Activated B cell treated with CpG ODN at 0.5 μM for 24 hours (primary cell): Measurements from ENCODE around the gene IGLL5. TPM values are rescaled to one million over a fixed set of nuclear protein-coding genes. Genes with fewer than 3 reads are reported as not detected.
A peak's percentile ranks its signal among the peaks of the same experiment; 100 is the strongest.
"Not testable (repeated sequence)": the region's sequence is repeated elsewhere in the genome, so short reads cannot be mapped to it uniquely, and the experiment has no call there.

Source experiments
- ATAC-seq: fragments of 200-7000 bp; cut with Tn5 transposase; one replicate; pipeline ENCODE4 v1.10.0; 2021; ENCODE audit warnings: low read depth, mild to moderate bottlenecking, moderate library complexity
- CTCF ChIA-PET: fragments of 350-600 bp; sonication (Branson Sonifier 250); formaldehyde crosslinking; loops from one replicate; lab custom pipeline; 2021; ENCODE audit warnings: antibody characterized with exemption; lab: Charles Lee
- POLR2A ChIA-PET: fragments of 350-600 bp; sonication (Branson Sonifier 250); formaldehyde crosslinking; loops from one replicate; lab custom pipeline; 2021; ENCODE audit warnings: antibody characterized with exemption; lab: Charles Lee
- DNase-seq: peaks from one replicate; pipeline ENCODE4 v3.0.0; 2022
- H3K27ac Mint-ChIP-seq: one replicate; pipeline ENCODE4 v1.8.0; 2020; ENCODE audit warnings: mixed read lengths
- H3K27me3 Mint-ChIP-seq: one replicate; pipeline ENCODE4 v1.8.0; 2021; ENCODE audit warnings: mixed read lengths
- H3K36me3 Mint-ChIP-seq: one replicate; pipeline ENCODE4 v1.8.0; 2021; ENCODE audit warnings: low read depth, mixed read lengths
- H3K4me1 Mint-ChIP-seq: one replicate; pipeline ENCODE4 v1.8.0; 2021; ENCODE audit warnings: mixed read lengths
- H3K4me3 Mint-ChIP-seq: one replicate; pipeline ENCODE4 v1.8.0; 2020; ENCODE audit warnings: mild to moderate bottlenecking, mixed read lengths
- H3K9me3 Mint-ChIP-seq: one replicate; pipeline ENCODE4 v1.8.0; 2020; ENCODE audit warnings: mixed read lengths
- intact Hi-C: fragments of 100-400 bp; cut with micrococcal nuclease; formaldehyde crosslinking; loops from one replicate; pipeline ENCODE4 v1.15.1; 2024
- total RNA-seq: library from RNA; stranded (reverse); gene quantifications from 2 replicates; pipeline ENCODE4 v1.2.3, GENCODE V29; 2022
- TF ChIP-seq, protein P1 (sequence below): fragments of 200-600 bp; IDR thresholded peaks from one replicate; pipeline ENCODE4 v1.8.0; 2022; ENCODE audit warnings: antibody characterized with exemption, mild to moderate bottlenecking

The IGLL5 gene
- total RNA-seq, 1 donor from 2014 or later = 189 TPM

DNA sequence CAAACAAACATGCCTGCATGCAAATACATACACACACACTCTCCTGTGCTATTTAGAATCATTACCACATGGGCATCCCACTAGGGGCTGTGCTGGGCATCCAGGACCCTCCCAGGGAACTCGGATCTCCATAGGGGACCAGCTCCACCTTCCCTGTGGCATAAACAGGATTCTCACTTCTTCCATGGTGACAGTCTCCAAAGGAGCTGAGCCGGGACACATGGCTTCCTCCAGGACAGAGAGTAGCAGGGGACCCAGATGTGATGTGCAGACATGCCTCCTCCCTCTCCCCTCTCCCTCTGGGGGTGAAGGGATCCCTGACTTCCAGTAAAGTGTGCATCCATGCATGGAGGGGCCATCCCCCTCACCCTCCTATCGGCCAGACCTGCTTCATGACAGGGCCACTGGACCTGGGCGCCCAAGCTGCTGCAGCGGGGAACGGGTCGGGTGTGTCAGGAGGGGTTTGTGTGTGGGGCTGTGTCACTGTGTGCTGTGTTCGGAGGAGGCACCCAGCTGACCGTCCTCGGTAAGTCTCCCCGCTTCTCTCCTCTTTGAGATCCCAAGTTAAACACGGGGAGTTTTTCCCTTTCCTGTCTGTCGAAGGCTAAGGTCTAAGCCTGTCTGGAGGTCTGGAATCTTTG, 33.4 kb downstream of the IGLL5 start:
- CTCF ChIA-PET = no interaction called here
- TF ChIP-seq, protein P1, sequence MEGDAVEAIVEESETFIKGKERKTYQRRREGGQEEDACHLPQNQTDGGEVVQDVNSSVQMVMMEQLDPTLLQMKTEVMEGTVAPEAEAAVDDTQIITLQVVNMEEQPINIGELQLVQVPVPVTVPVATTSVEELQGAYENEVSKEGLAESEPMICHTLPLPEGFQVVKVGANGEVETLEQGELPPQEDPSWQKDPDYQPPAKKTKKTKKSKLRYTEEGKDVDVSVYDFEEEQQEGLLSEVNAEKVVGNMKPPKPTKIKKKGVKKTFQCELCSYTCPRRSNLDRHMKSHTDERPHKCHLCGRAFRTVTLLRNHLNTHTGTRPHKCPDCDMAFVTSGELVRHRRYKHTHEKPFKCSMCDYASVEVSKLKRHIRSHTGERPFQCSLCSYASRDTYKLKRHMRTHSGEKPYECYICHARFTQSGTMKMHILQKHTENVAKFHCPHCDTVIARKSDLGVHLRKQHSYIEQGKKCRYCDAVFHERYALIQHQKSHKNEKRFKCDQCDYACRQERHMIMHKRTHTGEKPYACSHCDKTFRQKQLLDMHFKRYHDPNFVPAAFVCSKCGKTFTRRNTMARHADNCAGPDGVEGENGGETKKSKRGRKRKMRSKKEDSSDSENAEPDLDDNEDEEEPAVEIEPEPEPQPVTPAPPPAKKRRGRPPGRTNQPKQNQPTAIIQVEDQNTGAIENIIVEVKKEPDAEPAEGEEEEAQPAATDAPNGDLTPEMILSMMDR = no peak
- no peaks in the 10 kb centered on the region for H3K27me3 Mint-ChIP-seq
- POLR2A ChIA-PET = interaction anchor here (0.7 to 11.7 kb wide), 4 partner anchors 11 to 27 kb away, joined by 3 to 151 read pairs (median 3); no protein-coding TSS in a partner anchor
- peaks cover 90% of the 10 kb centered on the region for H3K4me1 Mint-ChIP-seq
- H3K9me3 Mint-ChIP-seq = no peaks in the 10 kb centered on the region
- ATAC-seq (no peak), DNase-seq (no peak)
- H3K27ac Mint-ChIP-seq = peak overlapping the region; percentile 50
- intact Hi-C loops = no loop called here
- H3K4me3 Mint-ChIP-seq = peak overlapping the region; percentile 35
- H3K36me3 Mint-ChIP-seq = peaks cover 3% of the 10 kb centered on the region

DNA sequence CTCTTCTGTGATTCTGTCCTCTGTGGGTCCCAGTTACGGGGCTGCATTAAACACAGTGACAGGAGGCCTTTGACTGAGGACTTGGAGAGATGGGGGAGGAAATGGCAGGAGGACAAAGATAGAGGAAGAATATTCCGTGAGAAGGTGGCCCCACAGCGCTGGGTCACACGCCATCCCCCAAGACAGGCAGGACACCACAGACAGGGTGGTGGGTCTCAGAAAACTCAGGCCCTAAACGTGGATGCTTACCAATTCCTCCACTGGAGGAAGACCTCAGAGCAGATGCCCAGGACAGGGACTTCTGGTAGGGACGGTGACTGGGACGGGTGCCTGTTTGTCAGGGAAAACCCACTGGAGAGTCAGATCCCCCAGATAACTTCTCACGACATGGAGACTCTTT, 34.0 kb downstream of the IGLL5 start:
- no peak for ATAC-seq
- TF ChIP-seq, protein P1 = no peak
- no peaks in the 10 kb centered on the region for H3K9me3 Mint-ChIP-seq
- ChIA-PET CTCF (no interaction called here), POLR2A (interaction anchor here (1.5 to 11.7 kb wide), 2 partner anchors 10 to 27 kb away, joined by 3 to 151 read pairs; no protein-coding TSS in a partner anchor)
- intact Hi-C loops = no loop called here
- peaks cover 90% of the 10 kb centered on the region for H3K4me1 Mint-ChIP-seq
- H3K4me3 Mint-ChIP-seq = peak overlapping the region; percentile 35
- DNase-seq = no peak
- no peaks in the 10 kb centered on the region for H3K36me3 Mint-ChIP-seq
- peak overlapping the region; percentile 50 for H3K27ac Mint-ChIP-seq
- H3K27me3 Mint-ChIP-seq = no peaks in the 10 kb centered on the region

DNA sequence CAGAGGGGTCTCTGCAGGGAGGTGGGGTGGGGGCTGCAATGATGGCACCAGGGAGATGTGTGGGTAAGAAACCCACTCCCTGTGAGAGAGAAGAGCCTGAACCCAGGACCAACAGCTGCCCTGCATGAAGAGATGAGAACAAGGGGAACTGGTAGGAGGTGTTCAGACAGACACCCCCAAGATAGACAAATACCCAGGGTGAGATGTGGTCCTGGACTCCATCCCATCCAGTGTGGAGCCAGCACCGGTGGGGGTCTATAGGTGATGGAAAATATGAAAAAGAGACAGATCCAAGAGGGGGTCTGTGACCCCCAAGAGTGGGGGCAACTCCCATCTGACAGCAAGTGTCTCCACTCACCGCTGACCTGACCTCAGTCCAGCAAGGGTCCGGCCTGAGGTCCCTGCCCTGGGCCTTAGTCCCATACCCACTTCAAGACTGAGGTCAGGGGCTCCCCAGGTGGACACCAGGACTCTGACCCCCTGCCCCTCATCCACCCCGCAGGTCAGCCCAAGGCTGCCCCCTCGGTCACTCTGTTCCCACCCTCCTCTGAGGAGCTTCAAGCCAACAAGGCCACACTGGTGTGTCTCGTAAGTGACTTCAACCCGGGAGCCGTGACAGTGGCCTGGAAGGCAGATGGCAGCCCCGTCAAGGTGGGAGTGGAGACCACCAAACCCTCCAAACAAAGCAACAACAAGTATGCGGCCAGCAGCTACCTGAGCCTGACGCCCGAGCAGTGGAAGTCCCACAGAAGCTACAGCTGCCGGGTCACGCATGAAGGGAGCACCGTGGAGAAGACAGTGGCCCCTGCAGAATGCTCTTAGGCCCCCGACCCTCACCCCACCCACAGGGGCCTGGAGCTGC, 34.7 kb downstream of the IGLL5 start:
- H3K4me3 Mint-ChIP-seq = not testable (repeated sequence)

DNA sequence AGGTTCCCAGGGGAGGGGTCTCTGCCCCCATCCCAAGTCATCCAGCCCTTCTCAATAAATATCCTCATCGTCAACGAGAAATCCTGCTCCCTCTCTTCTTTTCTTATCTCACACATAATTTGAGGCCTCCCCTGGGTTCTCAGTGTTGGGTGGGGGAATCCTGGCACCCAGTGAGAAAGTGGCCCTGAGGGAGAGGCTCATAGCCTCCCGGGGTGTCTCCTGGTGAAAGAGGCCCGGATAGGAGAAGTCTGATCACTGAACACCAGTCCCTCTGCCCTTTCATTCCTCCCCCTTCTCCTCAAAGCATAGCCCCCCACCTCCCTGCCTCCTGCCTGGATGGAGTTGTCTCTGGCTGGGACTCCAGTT, 35.3 kb downstream of the IGLL5 start:
- Mint-ChIP-seq H3K4me1 (peaks cover 93% of the 10 kb centered on the region), H3K9me3 (no peaks in the 10 kb centered on the region), H3K36me3 (no peaks in the 10 kb centered on the region), H3K27me3 (no peaks in the 10 kb centered on the region), H3K4me3 (peak overlapping the region; percentile 15), H3K27ac (peak overlapping the region; percentile 79)
- DNase-seq (no peak), ATAC-seq (no peak)
- CTCF ChIA-PET = no interaction called here
- POLR2A ChIA-PET = interaction anchor here (1.1 to 11.7 kb wide), 4 partner anchors 8 to 38 kb away, joined by 4 to 151 read pairs (median 10); no protein-coding TSS in a partner anchor
- intact Hi-C loops = no loop called here
- TF ChIP-seq, protein P1 = no peak

More for the DNA sequence above, 34.7 kb downstream of the IGLL5 start:
- POLR2A ChIA-PET = interaction anchor here (1.1 to 11.7 kb wide), 2 partner anchors 8 to 10 kb away, joined by 4 to 151 read pairs; no protein-coding TSS in a partner anchor
- peaks cover 93% of the 10 kb centered on the region for H3K4me1 Mint-ChIP-seq
- intact Hi-C loops, H3K36me3 Mint-ChIP-seq, ATAC-seq, H3K27me3 Mint-ChIP-seq, H3K9me3 Mint-ChIP-seq, CTCF ChIA-PET, DNase-seq: not testable (repeated sequence)
- peak overlapping the region; percentile 79 for H3K27ac Mint-ChIP-seq

DNA sequence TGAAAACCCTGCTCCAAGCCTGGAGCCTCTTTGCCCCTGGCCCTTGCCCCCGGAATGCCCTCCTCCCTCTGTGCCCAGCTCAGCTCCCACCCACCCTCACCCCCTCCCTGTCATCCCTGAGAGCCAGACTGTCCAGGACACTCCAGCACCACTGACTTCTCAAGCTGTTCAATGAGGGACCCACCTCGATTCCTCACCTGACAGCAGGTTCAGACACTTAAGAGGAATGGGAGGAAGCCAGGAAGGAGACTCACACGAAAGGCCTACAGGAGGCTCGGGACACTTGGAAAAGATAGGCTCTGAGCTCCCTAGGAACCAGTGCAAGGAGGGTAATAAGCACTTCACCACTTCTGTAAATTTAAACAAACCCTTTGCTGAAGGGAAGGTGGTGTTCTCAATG, 35.8 kb downstream of the IGLL5 start:
- Mint-ChIP-seq H3K27me3 (no peaks in the 10 kb centered on the region), H3K27ac (peak overlapping the region; percentile 79), H3K36me3 (no peaks in the 10 kb centered on the region), H3K9me3 (no peaks in the 10 kb centered on the region), H3K4me3 (peak overlapping the region; percentile 15), H3K4me1 (peaks cover 94% of the 10 kb centered on the region)
- intact Hi-C loops = no loop called here
- ChIA-PET CTCF (no interaction called here), POLR2A (interaction anchor here (1.1 to 11.7 kb wide), 4 partner anchors 9 to 39 kb away, joined by 4 to 151 read pairs (median 10); no protein-coding TSS in a partner anchor)
- TF ChIP-seq, protein P1 = no peak
- DNase-seq (no peak), ATAC-seq (no peak)
